ENCODE results near the gene ANGPTL8. TPM values are rescaled to one million over a fixed set of nuclear protein-coding genes. Genes with fewer than 3 reads are reported as not detected.

Gene ANGPTL8
- total and polyA plus RNA-seq, 2 donors (not counting 3 experiments of a cell fraction or from before 2014, with no cell fraction given): not detected

GRCh38 chr19:11238781-11239376, 540 bp upstream of the ANGPTL8 start:
- Histone ChIP-seq H3K4me2 (ENCODE audit: insufficient read depth, low read length) (no peak overlapping the region), H3K9me3 (replicated peaks; ENCODE audit: control insufficient read depth, insufficient read depth, low read length) (no peaks in the 10 kb centered on the region), H3K4me1 (ENCODE audit: control insufficient read depth, extremely low read depth, insufficient read depth, low read length) (peaks cover 5% of the 10 kb centered on the region), H3K27me3 (ENCODE audit: control insufficient read depth in 2 of 2, insufficient read depth in 2 of 2, low read length in 2 of 2) (no peaks in the 10 kb centered on the region), H3K27ac (ENCODE audit: insufficient read depth, low read depth, low read length) (no peak overlapping the region), H3K9ac (replicated peaks; ENCODE audit: extremely low read depth, insufficient read depth, low read length) (no peak overlapping the region), H2AFZ (ENCODE audit: low read depth, low read length) (no peak overlapping the region), H3K4me3 (replicated peaks in 1 of 3; ENCODE audit: insufficient read depth in 1 of 3, low read depth in 1 of 3, low read length in 3 of 3) (no peak overlapping the region), H3K79me2 (ENCODE audit: control insufficient read depth, insufficient read depth, low read length) (no peaks in the 10 kb centered on the region), H4K20me1 (replicated peaks; ENCODE audit: control insufficient read depth, extremely low read depth, insufficient read depth, low read length) (no peaks in the 10 kb centered on the region), H3K36me3 (ENCODE audit: control insufficient read depth in 2 of 2, extremely low read depth in 1 of 2, insufficient read depth in 2 of 2, low read length in 2 of 2) (peaks cover 21 to 58% of the 10 kb centered on the region in 2 experiments), H3K9me1 (replicated peaks; ENCODE audit: control insufficient read depth, extremely low read depth, insufficient read depth, low read length) (no peaks in the 10 kb centered on the region)
- dilution Hi-C loops (cut with MboI; ENCODE audit: extremely low pct_ligation_motif_present, low sequenced_read_pairs) (no loop called here), intact Hi-C loops (cut with micrococcal nuclease) (no loop called here)
- no TSS peak for BruUV-seq (replicated peaks)
- FAIRE-seq (no peak), DNase-seq (ENCODE audit: low read depth, low spot score) (no peak)
- no peak for TF ChIP-seq POLR2A (IDR thresholded peaks at IDR 0.05; ENCODE audit: low read depth, low read length)
- no peak for TF ChIP-seq MYC (IDR thresholded peaks at IDR 0.05; ENCODE audit: low read depth, low read length)
- TF ChIP-seq CTCF (IDR thresholded peaks at IDR 0.05; ENCODE audit: extremely low read depth in 1 of 2, insufficient read depth in 1 of 2, low read depth in 1 of 2, low read length in 2 of 2): no peak
- TF ChIP-seq EZH2 (IDR thresholded peaks at IDR 0.05; ENCODE audit: borderline replicate concordance, low read depth, low read length, severe bottlenecking): no peak
- no peak for TF ChIP-seq JUN (IDR thresholded peaks at IDR 0.05; ENCODE audit: borderline replicate concordance, insufficient read depth, insufficient read length, low read depth)
- no peak for TF ChIP-seq POLR2AphosphoS5 (IDR thresholded peaks at IDR 0.05; ENCODE audit: insufficient read depth, low read depth, low read length)
- TF ChIP-seq MAX (IDR thresholded peaks at IDR 0.05; ENCODE audit: insufficient read depth, insufficient read length): no peak
- no peak for TF ChIP-seq GATA2 (IDR thresholded peaks at IDR 0.05; ENCODE audit: insufficient read depth, insufficient read length, low read depth, low read length)
- TF ChIP-seq FOS (IDR thresholded peaks at IDR 0.05; ENCODE audit: borderline replicate concordance, insufficient read depth, low read length): no peak
- ChIA-PET POLR2A (no interaction called here), CTCF (no interaction called here)
